Keratinocyte (primary cell): ENCODE measurements around the gene SH3D21. TPM values are rescaled to one million over a fixed set of nuclear protein-coding genes. Genes with fewer than 3 reads are reported as not detected.
A peak's percentile ranks its signal among the peaks of the same experiment; 100 is the strongest.

Experiments
- DNase-seq: peaks from one replicate; pipeline ENCODE4 v3.0.0-alpha.2; 2011; ENCODE audit warnings: low read depth, missing footprints, low spot score
- FAIRE-seq: peaks from 2 replicates; lab custom pipeline; 2011; peaks lifted over from hg19 to GRCh38; lab: Jason Lieb, UNC
- H2AFZ ChIP-seq: 2 replicates; pipeline ENCODE4 v1.6.0; 2012; ENCODE audit warnings: low read length, control low read depth, inconsistent platforms; ENCODE audit not compliant: control insufficient read depth
- H3K27ac ChIP-seq: 2 replicates; pipeline ENCODE4 v1.5.1; 2011; ENCODE audit warnings: low read length; ENCODE audit not compliant: control insufficient read depth, insufficient read depth
- H3K27me3 ChIP-seq: 3 replicates; pipeline ENCODE4 v1.6.0; 2011; ENCODE audit warnings: low read length; ENCODE audit not compliant: control insufficient read depth, insufficient read depth; ENCODE audit errors: extremely low read depth
- H3K36me3 ChIP-seq, 2 experiments: 2 replicates in 1 of 2; 3 replicates in 1 of 2; pipeline ENCODE4 v1.5.1; 2011; ENCODE audit warnings: low read length in 2 of 2, mild to moderate bottlenecking in 1 of 2; ENCODE audit not compliant: control insufficient read depth in 2 of 2, insufficient read depth in 2 of 2; ENCODE audit errors: extremely low read depth in 1 of 2
- H3K4me1 ChIP-seq: 3 replicates; pipeline ENCODE4 v1.5.1; 2011; ENCODE audit warnings: low read length; ENCODE audit not compliant: control insufficient read depth, insufficient read depth; ENCODE audit errors: extremely low read depth
- H3K4me2 ChIP-seq: 3 replicates; pipeline ENCODE4 v1.6.0; 2011; ENCODE audit warnings: low read depth, low read length; ENCODE audit not compliant: control insufficient read depth, insufficient read depth; ENCODE audit errors: extremely low read depth
- H3K4me3 ChIP-seq, 3 experiments: fragments of 200-600 bp in 1 of 3; sonication (generic) in 1 of 3; 2 replicates in 2 of 3; 3 replicates in 1 of 3; pipeline ENCODE4 v1.5.1; 2011 to 2016; ENCODE audit warnings: low read length in 3 of 3, mild to moderate bottlenecking in 3 of 3, control low read depth in 2 of 3, inconsistent platforms in 1 of 3, low read depth in 1 of 3, mixed read lengths in 1 of 3, mixed run types in 1 of 3, moderate library complexity in 1 of 3; ENCODE audit not compliant: control insufficient read depth in 2 of 3, insufficient read depth in 2 of 3; ENCODE audit errors: extremely low read depth in 1 of 3
- H3K79me2 ChIP-seq: 2 replicates; pipeline ENCODE4 v1.6.0; 2012; ENCODE audit warnings: low read length; ENCODE audit not compliant: control insufficient read depth, insufficient read depth
- H3K9ac ChIP-seq: 3 replicates; pipeline ENCODE4 v1.6.0; 2011; ENCODE audit warnings: low read length; ENCODE audit not compliant: control insufficient read depth, insufficient read depth; ENCODE audit errors: extremely low read depth
- H3K9me1 ChIP-seq: 3 replicates; pipeline ENCODE4 v1.6.0; 2011; ENCODE audit warnings: low read length; ENCODE audit not compliant: control insufficient read depth, insufficient read depth; ENCODE audit errors: extremely low read depth
- H3K9me3 ChIP-seq: 2 replicates; pipeline ENCODE4 v1.5.1; 2012; ENCODE audit warnings: low read depth, low read length; ENCODE audit not compliant: control insufficient read depth
- H4K20me1 ChIP-seq: 3 replicates; pipeline ENCODE4 v1.6.0; 2011; ENCODE audit warnings: low read length; ENCODE audit not compliant: control insufficient read depth, insufficient read depth; ENCODE audit errors: extremely low read depth
- EZH2 ChIP-seq: IDR thresholded peaks from one replicate; pipeline ENCODE4 v1.6.1; 2012; ENCODE audit warnings: inconsistent platforms, mild to moderate bottlenecking, low read length, moderate library complexity
- dilution Hi-C: fragments of 300-500 bp; cut with MboI; formaldehyde crosslinking; loops from one replicate; pipeline ENCODE4 v1.7.0; 2020; ENCODE audit warnings: low sequenced_read_pairs; ENCODE audit not compliant: extremely low pct_ligation_motif_present
- polyA plus RNA-seq, 5 experiments: library from polyadenylated mRNA; depleted of rRNA in 3 of 5; stranded (reverse) in 3 of 5; stranded (forward) in 1 of 5; unstranded in 1 of 5; fragments of >200 nt; gene quantifications; 1 replicate in 1 of 5; 2 replicates in 3 of 5; 3 replicates in 1 of 5; pipeline versions ENCODE4 v1.2.1 to v1.2.3, GENCODE V29; 2011 to 2012; ENCODE audit warnings: missing spikeins in 2 of 5, low read depth in 1 of 5, low replicate concordance in 1 of 5
- TF ChIP-seq, protein P1 (sequence below), 3 experiments: IDR thresholded peaks in 1 of 3; conservative IDR thresholded peaks in 1 of 3; optimal IDR thresholded peaks in 1 of 3; 2 replicates in 2 of 3; 3 replicates in 1 of 3; pipeline versions ENCODE3 to v1.5.1; 2011; ENCODE audit warnings: low read length in 3 of 3, mild to moderate bottlenecking in 3 of 3, moderate library complexity in 2 of 3, control low read depth in 1 of 3, inconsistent platforms in 1 of 3; ENCODE audit not compliant: insufficient read depth in 2 of 3; ENCODE audit errors: extremely low read depth in 1 of 3

SH3D21 gene
- polyA plus RNA-seq, 1 donor (not counting 4 experiments of a cell fraction or from before 2014, with no cell fraction given), result 7.1 TPM

DNA sequence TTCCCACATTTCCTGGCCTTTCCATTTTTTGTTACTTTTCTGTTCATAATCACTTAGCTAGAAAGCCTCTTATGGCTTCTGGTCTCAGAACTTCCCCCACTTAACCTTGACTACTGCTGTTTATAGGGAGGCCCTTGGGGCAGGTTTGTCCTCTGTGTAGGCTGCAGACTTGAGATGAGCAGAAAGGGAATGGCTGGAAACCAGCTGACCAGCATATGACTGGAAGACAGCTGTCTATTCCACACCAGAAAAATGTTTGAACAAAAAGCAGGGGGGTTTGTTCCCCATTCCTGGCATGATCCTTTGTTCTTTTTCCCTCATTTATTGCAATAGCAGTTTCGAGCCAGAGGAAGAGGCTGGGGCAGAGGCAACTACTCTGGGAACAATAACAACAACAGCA, 4.9 kb upstream of the SH3D21 start:
- Histone ChIP-seq H3K9me1 (no peaks in the 10 kb centered on the region), H3K4me2 (no peak overlapping the region), H3K27ac (peak overlapping the region; percentile 92), H3K36me3 (peaks cover 21 to 56% of the 10 kb centered on the region in 2 experiments), H3K79me2 (peaks cover 2% of the 10 kb centered on the region), H3K4me1 (peaks cover 29% of the 10 kb centered on the region), H3K4me3 (no peak overlapping the region), H3K27me3 (no peaks in the 10 kb centered on the region), H3K9me3 (no peaks in the 10 kb centered on the region), H2AFZ (no peak overlapping the region), H3K9ac (peak overlapping the region; percentile 67), H4K20me1 (no peaks in the 10 kb centered on the region)
- DNase-seq, result no peak
- TF ChIP-seq, protein P1, sequence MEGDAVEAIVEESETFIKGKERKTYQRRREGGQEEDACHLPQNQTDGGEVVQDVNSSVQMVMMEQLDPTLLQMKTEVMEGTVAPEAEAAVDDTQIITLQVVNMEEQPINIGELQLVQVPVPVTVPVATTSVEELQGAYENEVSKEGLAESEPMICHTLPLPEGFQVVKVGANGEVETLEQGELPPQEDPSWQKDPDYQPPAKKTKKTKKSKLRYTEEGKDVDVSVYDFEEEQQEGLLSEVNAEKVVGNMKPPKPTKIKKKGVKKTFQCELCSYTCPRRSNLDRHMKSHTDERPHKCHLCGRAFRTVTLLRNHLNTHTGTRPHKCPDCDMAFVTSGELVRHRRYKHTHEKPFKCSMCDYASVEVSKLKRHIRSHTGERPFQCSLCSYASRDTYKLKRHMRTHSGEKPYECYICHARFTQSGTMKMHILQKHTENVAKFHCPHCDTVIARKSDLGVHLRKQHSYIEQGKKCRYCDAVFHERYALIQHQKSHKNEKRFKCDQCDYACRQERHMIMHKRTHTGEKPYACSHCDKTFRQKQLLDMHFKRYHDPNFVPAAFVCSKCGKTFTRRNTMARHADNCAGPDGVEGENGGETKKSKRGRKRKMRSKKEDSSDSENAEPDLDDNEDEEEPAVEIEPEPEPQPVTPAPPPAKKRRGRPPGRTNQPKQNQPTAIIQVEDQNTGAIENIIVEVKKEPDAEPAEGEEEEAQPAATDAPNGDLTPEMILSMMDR (optimal IDR thresholded peaks at IDR 0.05 in 1 of 3, IDR thresholded peaks at IDR 0.05 in 1 of 3, conservative IDR thresholded peaks at IDR 0.05 in 1 of 3; ENCODE audit: extremely low read depth in 1 of 3, insufficient read depth in 2 of 3, low read length in 3 of 3), result no peak
- no peak for TF ChIP-seq EZH2
- FAIRE-seq, result no peak
- dilution Hi-C loops, result no loop called here

DNA sequence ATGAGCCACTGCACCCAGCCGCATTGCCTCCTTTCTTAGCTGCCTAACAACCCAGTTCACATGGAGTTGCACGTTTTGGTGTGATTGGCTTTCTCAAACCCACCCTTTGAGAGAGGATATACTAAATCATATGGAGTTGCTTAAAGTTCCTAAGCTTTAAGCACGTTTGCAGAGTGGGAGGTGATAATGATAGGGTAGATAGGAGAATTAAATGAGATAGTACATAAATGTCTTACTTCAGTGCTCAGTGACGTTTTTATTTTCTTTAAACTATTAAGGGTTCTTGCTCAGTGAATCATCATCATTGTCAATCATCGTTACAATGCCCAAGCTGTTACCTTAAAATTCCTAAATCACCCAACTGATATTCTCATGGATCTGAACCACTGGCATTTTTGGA, 2.9 kb upstream of the SH3D21 start:
- TF ChIP-seq, protein P1 (optimal IDR thresholded peaks at IDR 0.05 in 1 of 3, IDR thresholded peaks at IDR 0.05 in 1 of 3, conservative IDR thresholded peaks at IDR 0.05 in 1 of 3; ENCODE audit: extremely low read depth in 1 of 3, insufficient read depth in 2 of 3, low read length in 3 of 3), result no peak
- TF ChIP-seq EZH2, result no peak
- Histone ChIP-seq H3K27me3 (no peaks in the 10 kb centered on the region), H3K27ac (no peak overlapping the region), H3K36me3 (peaks cover 21 to 46% of the 10 kb centered on the region in 2 experiments), H3K4me1 (peaks cover 36% of the 10 kb centered on the region), H3K4me3 (no peak overlapping the region), H3K9me1 (no peaks in the 10 kb centered on the region), H2AFZ (no peak overlapping the region), H3K4me2 (no peak overlapping the region), H4K20me1 (no peaks in the 10 kb centered on the region), H3K9ac (peak overlapping the region; percentile 9), H3K9me3 (no peaks in the 10 kb centered on the region), H3K79me2 (peaks cover 10% of the 10 kb centered on the region)
- FAIRE-seq (no peak), DNase-seq (no peak)
- dilution Hi-C loops, result no loop called here
